Left ventricle myocardium inferior (tissue), 1 donor: ENCODE results near the gene POR. TPM values are rescaled to one million over a fixed set of nuclear protein-coding genes. Genes with fewer than 3 reads are reported as not detected.
A peak's percentile ranks its signal among the peaks of the same experiment; 100 is the strongest.

Experiments used
- DNase-seq: peaks from one replicate; pipeline ENCODE4 v3.0.0-alpha.2; 2020
- H3K27ac ChIP-seq: fragments of 200-600 bp; replicated peaks from 2 replicates; pipeline ENCODE4 v1.8.0; 2021
- H3K27me3 ChIP-seq: fragments of 200-600 bp; 2 replicates; pipeline ENCODE4 v1.8.0; 2021; ENCODE audit warnings: low read depth
- H3K36me3 ChIP-seq: fragments of 200-600 bp; 2 replicates; pipeline ENCODE4 v1.8.0; 2021
- H3K4me1 ChIP-seq: fragments of 200-600 bp; 2 replicates; pipeline ENCODE4 v1.8.0; 2021
- H3K4me3 ChIP-seq: fragments of 200-600 bp; 2 replicates; pipeline ENCODE4 v1.8.0; 2021; ENCODE audit warnings: mild to moderate bottlenecking, moderate library complexity
- H3K9me3 ChIP-seq: fragments of 200-600 bp; replicated peaks from 2 replicates; pipeline ENCODE4 v1.8.0; 2021
- intact Hi-C: fragments of 100-400 bp; cut with micrococcal nuclease; formaldehyde crosslinking; loops from one replicate; pipeline ENCODE4 v1.11.0; 2022
- total RNA-seq: library from RNA; stranded (reverse); fragmentation: NEBNext Ultra II Directional; extraction: Animal tissue kit (Norgen Biotek cat#: 25700); gene quantifications from one replicate; pipeline ENCODE4 v1.2.1, GENCODE V29; 2021
- TF ChIP-seq, protein P1 (sequence below): fragments of 200-600 bp; IDR thresholded peaks from 2 replicates; pipeline ENCODE4 v1.8.0; 2021; ENCODE audit warnings: antibody characterized with exemption, mild to moderate bottlenecking, borderline replicate concordance
- donor health status: DM: no; HTN: yes; CAD: no; lungs with severe emphysema.

Gene POR
- total RNA-seq, 1 donor from 2014 or later = 72.9 TPM

DNA sequence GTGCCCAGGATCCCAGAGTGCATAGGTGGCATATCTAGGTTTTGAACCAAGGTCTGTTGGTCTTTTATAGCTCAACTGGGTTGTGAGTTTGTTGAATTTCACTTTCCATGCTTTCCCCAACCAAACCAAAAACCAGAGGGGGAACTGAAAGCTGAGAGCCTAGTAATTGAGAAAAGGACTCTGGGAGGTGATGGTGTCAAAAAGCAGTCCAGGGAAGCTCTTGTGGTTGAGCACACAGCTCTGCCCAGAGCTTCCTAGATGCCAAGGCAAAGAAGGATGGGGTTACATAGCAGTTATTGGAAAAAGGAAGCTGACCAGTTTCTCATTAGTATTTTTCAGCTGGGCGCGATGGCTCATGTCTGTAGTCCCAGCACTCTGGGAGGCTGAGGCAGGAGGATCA is 9.9 kb downstream of the POR start:
- intact Hi-C loops = no loop called here
- Histone ChIP-seq H3K4me1 (peaks cover 73% of the 10 kb centered on the region), H3K27ac (peak overlapping the region; percentile 73), H3K9me3 (no peaks in the 10 kb centered on the region), H3K36me3 (peaks cover 7% of the 10 kb centered on the region), H3K27me3 (no peaks in the 10 kb centered on the region), H3K4me3 (no peak overlapping the region)
- DNase-seq = no peak
- TF ChIP-seq, protein P1, sequence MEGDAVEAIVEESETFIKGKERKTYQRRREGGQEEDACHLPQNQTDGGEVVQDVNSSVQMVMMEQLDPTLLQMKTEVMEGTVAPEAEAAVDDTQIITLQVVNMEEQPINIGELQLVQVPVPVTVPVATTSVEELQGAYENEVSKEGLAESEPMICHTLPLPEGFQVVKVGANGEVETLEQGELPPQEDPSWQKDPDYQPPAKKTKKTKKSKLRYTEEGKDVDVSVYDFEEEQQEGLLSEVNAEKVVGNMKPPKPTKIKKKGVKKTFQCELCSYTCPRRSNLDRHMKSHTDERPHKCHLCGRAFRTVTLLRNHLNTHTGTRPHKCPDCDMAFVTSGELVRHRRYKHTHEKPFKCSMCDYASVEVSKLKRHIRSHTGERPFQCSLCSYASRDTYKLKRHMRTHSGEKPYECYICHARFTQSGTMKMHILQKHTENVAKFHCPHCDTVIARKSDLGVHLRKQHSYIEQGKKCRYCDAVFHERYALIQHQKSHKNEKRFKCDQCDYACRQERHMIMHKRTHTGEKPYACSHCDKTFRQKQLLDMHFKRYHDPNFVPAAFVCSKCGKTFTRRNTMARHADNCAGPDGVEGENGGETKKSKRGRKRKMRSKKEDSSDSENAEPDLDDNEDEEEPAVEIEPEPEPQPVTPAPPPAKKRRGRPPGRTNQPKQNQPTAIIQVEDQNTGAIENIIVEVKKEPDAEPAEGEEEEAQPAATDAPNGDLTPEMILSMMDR = no peak

DNA sequence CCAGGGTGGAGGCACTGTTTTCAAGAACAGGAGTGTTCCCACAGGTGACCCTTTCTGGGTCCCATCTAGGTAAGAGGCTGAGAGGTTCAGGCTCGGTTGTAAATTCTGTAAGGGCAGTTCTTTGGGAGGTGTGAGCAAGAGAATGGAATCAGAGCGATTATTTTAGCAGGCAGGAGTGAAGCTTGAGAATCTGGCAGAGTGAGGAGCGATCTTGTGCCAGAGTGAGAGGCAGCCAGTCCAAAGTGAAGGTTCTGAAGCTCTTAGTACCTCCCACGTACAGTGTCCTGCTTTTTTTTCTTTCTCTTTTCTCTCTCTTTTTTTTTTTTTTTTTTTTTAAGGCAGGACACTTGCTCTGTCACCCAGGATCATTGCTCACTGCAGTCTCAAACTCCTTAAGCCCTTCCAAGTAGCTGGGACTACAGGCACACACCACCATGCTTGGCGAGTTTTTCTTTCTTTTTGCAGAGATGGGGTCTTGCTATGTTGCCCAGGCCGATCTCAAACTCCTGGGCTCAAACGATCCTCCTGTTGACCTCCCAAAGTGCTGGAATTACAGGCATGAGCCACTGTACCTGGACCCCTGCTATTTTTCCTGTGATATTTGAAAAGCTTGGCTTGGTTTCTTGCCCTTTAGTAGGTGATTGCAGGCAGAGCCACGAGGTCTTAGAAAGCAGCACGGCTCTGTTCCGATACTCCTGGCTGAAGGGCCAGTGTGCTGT is 10.9 kb downstream of the POR start:
- intact Hi-C loops = no loop called here
- H3K36me3 ChIP-seq = peaks cover 7% of the 10 kb centered on the region
- H3K4me1 ChIP-seq = peaks cover 63% of the 10 kb centered on the region
- TF ChIP-seq, protein P1 = no peak
- DNase-seq = no peak
- H3K27me3 ChIP-seq = no peaks in the 10 kb centered on the region
- H3K9me3 ChIP-seq = no peaks in the 10 kb centered on the region
- no peak overlapping the region for H3K4me3 ChIP-seq
- H3K27ac ChIP-seq = peak overlapping the region; percentile 73

DNA sequence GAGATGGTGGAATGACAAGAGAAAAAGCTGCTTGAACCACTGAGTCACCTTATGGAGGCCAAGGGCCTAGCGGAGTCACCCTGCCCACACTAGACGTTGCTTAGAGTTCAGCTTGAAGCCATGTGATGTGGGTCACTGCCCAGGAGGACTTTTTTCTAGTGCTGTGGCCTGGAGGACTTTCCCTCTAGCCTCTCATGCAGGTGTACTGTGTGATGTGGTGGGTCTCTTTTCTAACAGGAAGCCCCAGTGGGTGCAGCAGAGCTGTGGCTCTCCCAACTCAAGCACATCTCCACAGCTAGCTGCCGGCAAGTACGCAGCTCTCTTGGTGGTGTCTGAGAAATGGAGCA is 13.6 kb downstream of the POR start:
- intact Hi-C loops = no loop called here
- Histone ChIP-seq H3K4me1 (peaks cover 53% of the 10 kb centered on the region), H3K36me3 (peaks cover 7% of the 10 kb centered on the region), H3K27me3 (no peaks in the 10 kb centered on the region), H3K27ac (no peak overlapping the region), H3K9me3 (no peaks in the 10 kb centered on the region), H3K4me3 (no peak overlapping the region)
- TF ChIP-seq, protein P1 = no peak
- DNase-seq = no peak

- no peak overlapping the region for H3K4me3 ChIP-seq
- no peak for DNase-seq
- no peak overlapping the region for H3K27ac ChIP-seq
- H3K4me1 ChIP-seq = peaks cover 29% of the 10 kb centered on the region
- intact Hi-C loops = no loop called here
- no peaks in the 10 kb centered on the region for H3K9me3 ChIP-seq
- TF ChIP-seq, protein P1 = no peak
- peaks cover 7% of the 10 kb centered on the region for H3K36me3 ChIP-seq
- no peaks in the 10 kb centered on the region for H3K27me3 ChIP-seq
Measured at GRCh38 chr7:75931680-75932079, 16.7 kb downstream of the POR start.

GRCh38 chr7:75937958-75938786 is 23.2 kb downstream of the POR start:
- Histone ChIP-seq H3K4me1 (peaks cover 33% of the 10 kb centered on the region), H3K9me3 (no peaks in the 10 kb centered on the region), H3K4me3 (no peak overlapping the region), H3K27ac (peak overlapping the region; percentile 76), H3K36me3 (peaks cover 5% of the 10 kb centered on the region), H3K27me3 (no peaks in the 10 kb centered on the region)
- TF ChIP-seq, protein P1 = no peak
- intact Hi-C loops = no loop called here
- DNase-seq = peak; percentile 67
